GM23338 (cell line): ENCODE measurements around the gene CDIPT. TPM values are rescaled to one million over a fixed set of nuclear protein-coding genes. Genes with fewer than 3 reads are reported as not detected.
A peak's percentile ranks its signal among the peaks of the same experiment; 100 is the strongest.

Experiments used
- ATAC-seq: fragments of 200-7000 bp; cut with Tn5 transposase; 3 replicates; pipeline ENCODE4 v1.9.1; 2020
- DNase-seq: peaks from one replicate; pipeline ENCODE4 v3.0.0-alpha.2; 2015; ENCODE audit warnings: low spot score
- H2AFZ ChIP-seq: fragments of 200-600 bp; sonication (generic); 2 replicates; pipeline ENCODE4 v1.8.0; 2016; ENCODE audit warnings: antibody characterized with exemption, mild to moderate bottlenecking, moderate library complexity
- H3F3A ChIP-seq: fragments of 200-600 bp; sonication (generic); replicated peaks from 2 replicates; pipeline ENCODE4 v1.8.0; 2017; ENCODE audit warnings: antibody characterized with exemption, mixed run types, low read depth
- H3K27ac ChIP-seq: fragments of 200-600 bp; sonication (generic); 2 replicates; pipeline ENCODE4 v1.6.1; 2016; ENCODE audit warnings: low read depth
- H3K27me3 ChIP-seq: fragments of 200-600 bp; sonication (generic); 2 replicates; pipeline ENCODE4 v1.8.0; 2016; ENCODE audit warnings: mild to moderate bottlenecking, mixed run types, moderate library complexity; ENCODE audit not compliant: insufficient read depth
- H3K36me3 ChIP-seq: fragments of 200-600 bp; sonication (generic); 2 replicates; pipeline ENCODE4 v1.8.0; 2016; ENCODE audit warnings: mild to moderate bottlenecking; ENCODE audit not compliant: insufficient read depth
- H3K4me1 ChIP-seq: fragments of 200-600 bp; sonication (generic); 2 replicates; pipeline ENCODE4 v1.8.0; 2016; ENCODE audit warnings: mild to moderate bottlenecking, moderate library complexity; ENCODE audit not compliant: insufficient read depth
- H3K4me2 ChIP-seq: fragments of 200-600 bp; sonication (generic); 2 replicates; pipeline ENCODE4 v1.7.1; 2017; ENCODE audit warnings: mixed run types
- H3K4me3 ChIP-seq: fragments of 200-600 bp; sonication (generic); 2 replicates; pipeline ENCODE4 v1.6.1; 2016; ENCODE audit warnings: mixed run types
- H3K79me2 ChIP-seq: fragments of 200-600 bp; sonication (generic); replicated peaks from 2 replicates; pipeline ENCODE4 v1.8.0; 2017; ENCODE audit warnings: mild to moderate bottlenecking; ENCODE audit not compliant: insufficient read depth
- H3K9me2 ChIP-seq: fragments of 200-600 bp; sonication (generic); 2 replicates; pipeline ENCODE4 v1.8.0; 2017; ENCODE audit not compliant: insufficient read depth
- H4K20me1 ChIP-seq: fragments of 200-600 bp; sonication (generic); replicated peaks from 2 replicates; pipeline ENCODE4 v1.8.0; 2017; ENCODE audit warnings: mild to moderate bottlenecking; ENCODE audit not compliant: insufficient read depth
- H3K27ac Mint-ChIP-seq: 2 replicates; pipeline ENCODE4 v1.8.0; 2020; ENCODE audit warnings: inconsistent platforms, mild to moderate bottlenecking, moderate library complexity, mixed read lengths
- H3K27me3 Mint-ChIP-seq: 3 replicates; pipeline ENCODE4 v1.8.0; 2022; ENCODE audit warnings: low read depth, mild to moderate bottlenecking, moderate library complexity, mixed read lengths, inconsistent platforms; ENCODE audit not compliant: insufficient read depth, poor library complexity
- H3K36me3 Mint-ChIP-seq: 3 replicates; pipeline ENCODE4 v1.8.0; 2021; ENCODE audit warnings: low read depth, mild to moderate bottlenecking, inconsistent platforms, moderate library complexity, mixed read lengths
- H3K4me1 Mint-ChIP-seq: 3 replicates; pipeline ENCODE4 v1.8.0; 2020; ENCODE audit warnings: mild to moderate bottlenecking, inconsistent platforms, mixed read lengths
- H3K4me3 Mint-ChIP-seq: 3 replicates; pipeline ENCODE4 v1.8.0; 2021; ENCODE audit warnings: moderate library complexity, mild to moderate bottlenecking, inconsistent platforms, mixed read lengths
- H3K9me3 Mint-ChIP-seq: 3 replicates; pipeline ENCODE4 v1.8.0; 2020; ENCODE audit warnings: moderate library complexity, mild to moderate bottlenecking, inconsistent platforms, mixed read lengths
- CREB1 ChIP-seq: fragments of 250-450 bp; sonication (Bioruptor Pico); IDR thresholded peaks from 2 replicates; pipeline ENCODE4 v1.5.0; 2020; ENCODE audit warnings: low read depth, mild to moderate bottlenecking, moderate library complexity
- EZH2phosphoT487 ChIP-seq: fragments of 200-600 bp; sonication (generic); IDR thresholded peaks from one replicate; pipeline ENCODE4 v1.8.1; 2018; ENCODE audit warnings: antibody characterized with exemption; ENCODE audit not compliant: unreplicated experiment
- POLR2AphosphoS5 ChIP-seq: IDR thresholded peaks from 2 replicates; pipeline ENCODE4 v1.6.1; 2016; ENCODE audit warnings: antibody characterized with exemption, low read depth
- STAT1 ChIP-seq: IDR thresholded peaks from one replicate; pipeline ENCODE4 v1.6.1; 2016; ENCODE audit warnings: antibody characterized with exemption; ENCODE audit not compliant: unreplicated experiment
- ZNF114 ChIP-seq: fragments of 250-450 bp; sonication (Bioruptor Pico); IDR thresholded peaks from 2 replicates; pipeline ENCODE4 v1.5.0; 2020; ENCODE audit warnings: mild to moderate bottlenecking, moderate library complexity
- polyA plus RNA-seq: library from polyadenylated mRNA; unstranded; fragments of >200 nt; fragmentation: Nextera tagmentation; extraction: Ambion mirVana; gene quantifications from 2 replicates; pipeline ENCODE4 v1.2.1, GENCODE V29; 2016
- total RNA-seq: library from RNA; depleted of rRNA; stranded (reverse); fragments of >200 nt; shearing (Covaris generic); gene quantifications from 2 replicates; pipeline ENCODE4 v1.2.3, GENCODE V29; 2014
- TF ChIP-seq, protein P1 (sequence below), 2 experiments: fragments of 200-600 bp in 1 of 2; sonication (generic) in 1 of 2; conservative IDR thresholded peaks; 2 replicates each; pipeline versions ENCODE4 v1.5.1 to v1.6.1; 2016 to 2017; ENCODE audit warnings: antibody characterized with exemption in 2 of 2, low read depth in 2 of 2, mild to moderate bottlenecking in 2 of 2, moderate library complexity in 1 of 2
- TF ChIP-seq, protein P2 (sequence below): IDR thresholded peaks from one replicate; pipeline ENCODE4 v1.6.1; 2018; ENCODE audit warnings: antibody characterized with exemption; ENCODE audit not compliant: unreplicated experiment

The CDIPT gene
- total and polyA plus RNA-seq, 2 experiments from 2014 or later = 36.2 to 78.1 TPM

DNA sequence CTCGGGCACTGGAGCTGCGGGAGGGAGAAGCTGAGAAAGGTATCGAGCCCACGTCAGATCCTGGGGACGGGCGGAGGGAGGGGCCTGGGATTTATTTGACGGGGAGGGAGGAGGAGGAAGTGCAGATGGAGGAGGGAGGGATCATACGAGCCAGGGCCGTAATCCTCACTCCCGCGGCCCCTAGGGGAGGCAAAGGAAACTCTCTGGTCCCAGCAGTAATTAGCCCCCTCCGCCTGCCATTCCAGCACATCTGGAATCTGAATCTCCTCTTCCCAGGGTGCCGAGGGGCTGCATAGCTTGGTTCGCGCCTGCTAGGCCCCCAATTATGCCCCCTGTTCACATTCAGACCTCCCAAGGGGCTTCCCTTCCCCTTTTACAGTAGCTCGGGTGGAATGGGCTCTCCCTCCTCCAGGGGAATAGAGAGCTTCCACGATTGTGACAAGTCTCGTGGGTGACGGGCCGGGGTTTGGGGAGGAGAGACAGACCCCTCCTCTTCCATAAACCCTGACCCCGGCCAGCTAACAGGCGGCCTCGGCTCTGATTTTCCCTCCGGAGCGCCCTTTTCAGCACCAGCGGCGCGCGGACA is 36.6 kb upstream of the CDIPT start, which contains the start of gene SEZ6L2:
Gene SEZ6L2 (minus strand): TSS at position 35 of the 586 bp plus-strand sequence. CDS start 531 bp downstream, outside the sequence.
- H3K36me3 ChIP-seq = no peaks in the 10 kb centered on the region
- 0 out of 2 replicates have a peak, but pooled peaks cover 6% of the 10 kb centered on the region for H4K20me1 ChIP-seq
- peak within 1 kb of the TSS; percentile 100 for H3K4me2 ChIP-seq
- H3K4me3 ChIP-seq = peak within 1 kb of the TSS; percentile 97
- peak within 1 kb of the TSS; percentile 100 for H2AFZ ChIP-seq
- Mint-ChIP-seq H3K27ac (peak within 1 kb of the TSS; percentile 70), H3K27me3 (peaks cover 12% of the 10 kb centered on the region), H3K36me3 (peaks cover 4% of the 10 kb centered on the region), H3K4me3 (peak within 1 kb of the TSS; percentile 92), H3K4me1 (peaks cover 28% of the 10 kb centered on the region), H3K9me3 (no peaks in the 10 kb centered on the region)
- peaks cover 22% of the 10 kb centered on the region for H3K4me1 ChIP-seq
- 0 out of 2 replicates have a peak, but pooled peaks cover 6% of the 10 kb centered on the region for H3F3A ChIP-seq
- no peaks in the 10 kb centered on the region for H3K9me2 ChIP-seq
- ATAC-seq (peak; percentile 64), DNase-seq (peak; percentile 98)
- peaks cover 14% of the 10 kb centered on the region; the same call in 1 of the 2 replicates for H3K79me2 ChIP-seq
- TF ChIP-seq, protein P1, sequence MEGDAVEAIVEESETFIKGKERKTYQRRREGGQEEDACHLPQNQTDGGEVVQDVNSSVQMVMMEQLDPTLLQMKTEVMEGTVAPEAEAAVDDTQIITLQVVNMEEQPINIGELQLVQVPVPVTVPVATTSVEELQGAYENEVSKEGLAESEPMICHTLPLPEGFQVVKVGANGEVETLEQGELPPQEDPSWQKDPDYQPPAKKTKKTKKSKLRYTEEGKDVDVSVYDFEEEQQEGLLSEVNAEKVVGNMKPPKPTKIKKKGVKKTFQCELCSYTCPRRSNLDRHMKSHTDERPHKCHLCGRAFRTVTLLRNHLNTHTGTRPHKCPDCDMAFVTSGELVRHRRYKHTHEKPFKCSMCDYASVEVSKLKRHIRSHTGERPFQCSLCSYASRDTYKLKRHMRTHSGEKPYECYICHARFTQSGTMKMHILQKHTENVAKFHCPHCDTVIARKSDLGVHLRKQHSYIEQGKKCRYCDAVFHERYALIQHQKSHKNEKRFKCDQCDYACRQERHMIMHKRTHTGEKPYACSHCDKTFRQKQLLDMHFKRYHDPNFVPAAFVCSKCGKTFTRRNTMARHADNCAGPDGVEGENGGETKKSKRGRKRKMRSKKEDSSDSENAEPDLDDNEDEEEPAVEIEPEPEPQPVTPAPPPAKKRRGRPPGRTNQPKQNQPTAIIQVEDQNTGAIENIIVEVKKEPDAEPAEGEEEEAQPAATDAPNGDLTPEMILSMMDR (conservative IDR thresholded peaks at IDR 0.05; ENCODE audit: low read depth in 2 of 2) = peak; percentile 16 to 27; a peak in 2 of 4 replicates
- TF ChIP-seq STAT1 (no peak), EZH2phosphoT487 (no peak), CREB1 (peak; percentile 83)
- TF ChIP-seq, protein P2, sequence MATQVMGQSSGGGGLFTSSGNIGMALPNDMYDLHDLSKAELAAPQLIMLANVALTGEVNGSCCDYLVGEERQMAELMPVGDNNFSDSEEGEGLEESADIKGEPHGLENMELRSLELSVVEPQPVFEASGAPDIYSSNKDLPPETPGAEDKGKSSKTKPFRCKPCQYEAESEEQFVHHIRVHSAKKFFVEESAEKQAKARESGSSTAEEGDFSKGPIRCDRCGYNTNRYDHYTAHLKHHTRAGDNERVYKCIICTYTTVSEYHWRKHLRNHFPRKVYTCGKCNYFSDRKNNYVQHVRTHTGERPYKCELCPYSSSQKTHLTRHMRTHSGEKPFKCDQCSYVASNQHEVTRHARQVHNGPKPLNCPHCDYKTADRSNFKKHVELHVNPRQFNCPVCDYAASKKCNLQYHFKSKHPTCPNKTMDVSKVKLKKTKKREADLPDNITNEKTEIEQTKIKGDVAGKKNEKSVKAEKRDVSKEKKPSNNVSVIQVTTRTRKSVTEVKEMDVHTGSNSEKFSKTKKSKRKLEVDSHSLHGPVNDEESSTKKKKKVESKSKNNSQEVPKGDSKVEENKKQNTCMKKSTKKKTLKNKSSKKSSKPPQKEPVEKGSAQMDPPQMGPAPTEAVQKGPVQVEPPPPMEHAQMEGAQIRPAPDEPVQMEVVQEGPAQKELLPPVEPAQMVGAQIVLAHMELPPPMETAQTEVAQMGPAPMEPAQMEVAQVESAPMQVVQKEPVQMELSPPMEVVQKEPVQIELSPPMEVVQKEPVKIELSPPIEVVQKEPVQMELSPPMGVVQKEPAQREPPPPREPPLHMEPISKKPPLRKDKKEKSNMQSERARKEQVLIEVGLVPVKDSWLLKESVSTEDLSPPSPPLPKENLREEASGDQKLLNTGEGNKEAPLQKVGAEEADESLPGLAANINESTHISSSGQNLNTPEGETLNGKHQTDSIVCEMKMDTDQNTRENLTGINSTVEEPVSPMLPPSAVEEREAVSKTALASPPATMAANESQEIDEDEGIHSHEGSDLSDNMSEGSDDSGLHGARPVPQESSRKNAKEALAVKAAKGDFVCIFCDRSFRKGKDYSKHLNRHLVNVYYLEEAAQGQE = peak; percentile 33
- H3K27me3 ChIP-seq = no peaks in the 10 kb centered on the region
- H3K27ac ChIP-seq = peak within 1 kb of the TSS; percentile 90

DNA sequence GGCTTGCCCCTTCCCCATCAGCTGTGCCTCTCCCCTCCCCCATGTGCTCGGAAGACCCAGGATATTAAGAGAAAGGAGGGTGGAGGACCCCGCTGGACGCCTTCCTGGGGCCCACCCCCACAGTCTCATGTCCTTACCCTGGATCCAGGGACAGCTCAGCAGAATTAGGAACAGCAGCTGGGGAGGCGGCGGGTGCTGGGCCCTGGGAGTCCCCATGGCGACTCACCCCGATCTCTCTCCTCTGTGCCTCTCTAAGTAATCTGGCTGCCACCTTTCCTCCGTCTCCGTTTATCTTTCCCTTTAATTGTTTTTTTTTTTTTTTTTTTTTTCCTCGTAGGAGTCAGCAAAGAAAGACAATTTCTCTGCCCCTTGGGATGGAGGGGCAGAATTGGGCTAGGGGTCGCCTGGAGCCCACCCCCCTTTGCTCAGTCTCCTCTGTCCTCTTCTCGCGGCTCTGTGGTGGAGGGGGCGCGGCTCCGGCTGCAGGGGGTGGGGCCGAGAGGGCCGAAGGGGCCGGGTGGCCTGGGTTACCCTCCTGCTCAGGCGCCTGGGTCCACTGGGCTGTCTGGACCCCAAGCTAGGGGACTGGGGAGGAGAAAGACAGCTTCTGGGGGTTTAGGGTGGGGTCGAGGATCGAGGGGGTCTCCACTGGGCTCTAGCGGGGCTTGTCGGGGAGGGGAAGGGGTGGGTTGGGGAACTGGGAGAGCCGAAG is 35.9 kb upstream of the CDIPT start:
- H3K4me1 Mint-ChIP-seq = peaks cover 28% of the 10 kb centered on the region
- peak; percentile 86 for DNase-seq
- peaks cover 12% of the 10 kb centered on the region for H3K27me3 Mint-ChIP-seq
- H3K9me3 Mint-ChIP-seq = no peaks in the 10 kb centered on the region
- Histone ChIP-seq H4K20me1 (0 out of 2 replicates have a peak, but pooled peaks cover 6% of the 10 kb centered on the region), H3K4me1 (peaks cover 22% of the 10 kb centered on the region), H3K36me3 (no peaks in the 10 kb centered on the region), H3K79me2 (peaks cover 14% of the 10 kb centered on the region; the same call in 1 of the 2 replicates), H3F3A (0 out of 2 replicates have a peak, but pooled peaks cover 6% of the 10 kb centered on the region), H3K4me2 (peak overlapping the region; percentile 100), H2AFZ (peak overlapping the region; percentile 94), H3K27ac (0 out of 2 replicates have a peak overlapping the region, but pooled peaks have one; percentile 55), H3K9me2 (no peaks in the 10 kb centered on the region), H3K27me3 (no peaks in the 10 kb centered on the region), H3K4me3 (peak overlapping the region; percentile 97)
- peaks cover 3% of the 10 kb centered on the region; the same call in 2 of the 3 replicates for H3K36me3 Mint-ChIP-seq
- H3K27ac Mint-ChIP-seq = peak overlapping the region; percentile 70
- peak overlapping the region; percentile 92 for H3K4me3 Mint-ChIP-seq
- TF ChIP-seq POLR2AphosphoS5 (peak; percentile 46; the same call in 1 of the 2 replicates), ZNF114 (CRISPR knock-in tag) (no peak)
- ATAC-seq = peak; percentile 71
